Measurements from ENCODE around the gene CYP39A1. TPM values are rescaled to one million over a fixed set of nuclear protein-coding genes. Genes with fewer than 3 reads are reported as not detected.

CYP39A1 gene
- total RNA-seq, 1 experiment from 2014 or later = 0.54 TPM

GRCh38 chr6:46526607-46527006 lies 126.0 kb downstream of the CYP39A1 start:
- RAD21 ChIA-PET (ENCODE audit: low non-redundant PET in 1 of 2, low total read pairs in 2 of 2, uncharacterized antibody in 2 of 2, unreplicated experiment in 2 of 2) = no interaction called here
- Histone ChIP-seq H3K9me2 (ENCODE audit: insufficient read depth) (no peaks in the 10 kb centered on the region), H3K9ac (ENCODE audit: low read length) (no peak overlapping the region), H4K20me1 (ENCODE audit: insufficient read depth) (no peaks in the 10 kb centered on the region), H2AFZ (ENCODE audit: low read depth, low read length, poor library complexity, severe bottlenecking) (no peak overlapping the region), H3K4me1 (ENCODE audit: control insufficient read depth in 1 of 2, insufficient read depth in 2 of 2, low read length in 2 of 2) (no peaks in the 10 kb centered on the region), H3K4me2 (ENCODE audit: low read length) (no peak overlapping the region), H3K27ac (ENCODE audit: low read depth, low read length) (no peak overlapping the region), H3K27me3 (ENCODE audit: insufficient read depth, low read length) (no peaks in the 10 kb centered on the region), H3K79me2 (ENCODE audit: insufficient read depth, low read length) (no peaks in the 10 kb centered on the region), H3K9me3 (ENCODE audit: control insufficient read depth in 1 of 2, insufficient read depth in 1 of 2, low read depth in 1 of 2, low read length in 2 of 2) (no peaks in the 10 kb centered on the region), H3K4me3 (replicated peaks in 1 of 2; ENCODE audit: low read depth in 1 of 2, low read length in 2 of 2) (no peak overlapping the region), H3K36me3 (ENCODE audit: control insufficient read depth in 1 of 2, insufficient read depth in 2 of 2, low read length in 2 of 2) (no peaks in the 10 kb centered on the region)
- no peak for ATAC-seq
- DNase-seq (ENCODE audit: low read depth, low spot score) = no peak
- intact Hi-C loops (cut with micrococcal nuclease) = no loop called here
- CTCF ChIA-PET = no interaction called here
- TF ChIP-seq ZBTB33 (IDR thresholded peaks at IDR 0.05; ENCODE audit: extremely low read depth, insufficient replicate concordance, low read length) (no peak), RAD21 (IDR thresholded peaks at IDR 0.05; ENCODE audit: low read depth) (no peak), EZH2 (IDR thresholded peaks at IDR 0.05) (no peak), SRF (IDR thresholded peaks at IDR 0.05; ENCODE audit: low read depth) (no peak), FOSL1 (IDR thresholded peaks at IDR 0.05; ENCODE audit: low read depth) (no peak), ZNF274 (IDR thresholded peaks at IDR 0.05; ENCODE audit: low read depth, low read length) (no peak), JUND (IDR thresholded peaks at IDR 0.05) (no peak), TCF7L2 (IDR thresholded peaks at IDR 0.05; ENCODE audit: borderline replicate concordance, extremely low read depth, insufficient read depth, insufficient read length) (no peak), ELF1 (IDR thresholded peaks at IDR 0.05; ENCODE audit: borderline replicate concordance, low read depth) (no peak), SIN3A (IDR thresholded peaks at IDR 0.05; ENCODE audit: low read depth) (no peak), POLR2A (IDR thresholded peaks at IDR 0.05; ENCODE audit: borderline replicate concordance, extremely low read depth, insufficient read depth, insufficient read length) (no peak), YY1 (IDR thresholded peaks at IDR 0.05; ENCODE audit: extremely low read depth, insufficient replicate concordance, low read depth, low read length) (no peak), ATF3 (IDR thresholded peaks at IDR 0.05) (no peak), ZFX (IDR thresholded peaks at IDR 0.05) (no peak)
- TF ChIP-seq, protein P1, sequence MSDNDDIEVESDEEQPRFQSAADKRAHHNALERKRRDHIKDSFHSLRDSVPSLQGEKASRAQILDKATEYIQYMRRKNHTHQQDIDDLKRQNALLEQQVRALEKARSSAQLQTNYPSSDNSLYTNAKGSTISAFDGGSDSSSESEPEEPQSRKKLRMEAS (IDR thresholded peaks at IDR 0.05) = no peak
- TF ChIP-seq, protein P2, sequence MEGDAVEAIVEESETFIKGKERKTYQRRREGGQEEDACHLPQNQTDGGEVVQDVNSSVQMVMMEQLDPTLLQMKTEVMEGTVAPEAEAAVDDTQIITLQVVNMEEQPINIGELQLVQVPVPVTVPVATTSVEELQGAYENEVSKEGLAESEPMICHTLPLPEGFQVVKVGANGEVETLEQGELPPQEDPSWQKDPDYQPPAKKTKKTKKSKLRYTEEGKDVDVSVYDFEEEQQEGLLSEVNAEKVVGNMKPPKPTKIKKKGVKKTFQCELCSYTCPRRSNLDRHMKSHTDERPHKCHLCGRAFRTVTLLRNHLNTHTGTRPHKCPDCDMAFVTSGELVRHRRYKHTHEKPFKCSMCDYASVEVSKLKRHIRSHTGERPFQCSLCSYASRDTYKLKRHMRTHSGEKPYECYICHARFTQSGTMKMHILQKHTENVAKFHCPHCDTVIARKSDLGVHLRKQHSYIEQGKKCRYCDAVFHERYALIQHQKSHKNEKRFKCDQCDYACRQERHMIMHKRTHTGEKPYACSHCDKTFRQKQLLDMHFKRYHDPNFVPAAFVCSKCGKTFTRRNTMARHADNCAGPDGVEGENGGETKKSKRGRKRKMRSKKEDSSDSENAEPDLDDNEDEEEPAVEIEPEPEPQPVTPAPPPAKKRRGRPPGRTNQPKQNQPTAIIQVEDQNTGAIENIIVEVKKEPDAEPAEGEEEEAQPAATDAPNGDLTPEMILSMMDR (IDR thresholded peaks at IDR 0.05 in 2 of 3, conservative IDR thresholded peaks at IDR 0.05 in 1 of 3; ENCODE audit: borderline replicate concordance in 1 of 3, insufficient read depth in 1 of 3, low read depth in 2 of 3, low read length in 2 of 3) = no peak
- POLR2A ChIA-PET = no interaction called here
- no TSS peak for BruUV-seq (replicated peaks)
